A549 (cell line): ENCODE data around the gene DYNC1H1.

Experiments used
- CBX2 ChIP-seq: fragments of 200-600 bp; sonication (generic); IDR thresholded peaks from 2 replicates; pipeline ENCODE4 v1.6.1; 2016; ENCODE audit warnings: low read depth, mild to moderate bottlenecking, borderline replicate concordance
- HOXB13 ChIP-seq: fragments of 250-450 bp; sonication (Bioruptor Pico); IDR thresholded peaks from 2 replicates; pipeline ENCODE4 v1.5.0; 2020; ENCODE audit warnings: low read depth, mild to moderate bottlenecking, moderate library complexity
- JUN ChIP-seq, 2 experiments: fragments of >200 bp; sonication (Bioruptor Twin); formaldehyde crosslinking; IDR thresholded peaks; 2 replicates in 1 of 2; 3 replicates in 1 of 2; pipeline ENCODE4 v1.6.1; 2016 to 2017
- MYC ChIP-seq: IDR thresholded peaks from 2 replicates; pipeline ENCODE4 v1.6.1; 2012; ENCODE audit warnings: mild to moderate bottlenecking, inconsistent platforms, low read length, improper control_type of control experiment, borderline replicate concordance
- POLR2A ChIP-seq: IDR thresholded peaks from 2 replicates; pipeline ENCODE4 v1.6.1; 2012; ENCODE audit warnings: mild to moderate bottlenecking, low read length
- POLR2AphosphoS2 ChIP-seq: conservative IDR thresholded peaks from 2 replicates; pipeline ENCODE4 v1.6.1; 2012; ENCODE audit warnings: low read length, improper control_type of control experiment, inconsistent platforms
- TF ChIP-seq, protein P1 (sequence below): fragments of 150-350 bp; IDR thresholded peaks from 2 replicates; pipeline ENCODE4 v1.6.1; 2014; ENCODE audit warnings: low read depth, mild to moderate bottlenecking, low read length
- TF ChIP-seq, protein P2 (sequence below): IDR thresholded peaks from 2 replicates; pipeline ENCODE4 v1.6.1; 2012
- TF ChIP-seq, protein P3 (sequence below): fragments of >200 bp; sonication (Bioruptor Twin); formaldehyde crosslinking; IDR thresholded peaks from 3 replicates; pipeline ENCODE4 v1.5.1; 2016

DNA sequence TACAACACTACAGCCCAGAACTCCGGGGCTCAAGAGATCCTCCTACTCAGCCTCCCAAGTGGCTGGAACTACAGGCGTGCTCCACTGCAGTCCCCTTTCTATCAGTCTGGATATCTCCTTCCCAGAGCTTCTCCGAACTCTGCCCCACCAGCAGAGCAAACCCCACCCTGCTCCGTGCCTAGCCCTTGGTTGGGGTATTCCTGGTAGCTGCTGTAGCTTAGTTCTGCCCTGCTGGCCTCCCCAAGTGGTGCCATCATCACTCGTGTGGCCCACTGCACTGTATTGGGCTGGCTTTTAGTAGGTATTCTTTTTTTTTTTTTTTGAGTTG, 113.0 kb downstream of the DYNC1H1 start:
- TF ChIP-seq POLR2A (no peak; the same call in 1 of the 2 replicates), JUN (IDR thresholded peaks at IDR 0.05) (no peak), CBX2 (no peak), POLR2AphosphoS2 (no peak), HOXB13 (no peak), MYC (no peak)
- TF ChIP-seq, protein P1, sequence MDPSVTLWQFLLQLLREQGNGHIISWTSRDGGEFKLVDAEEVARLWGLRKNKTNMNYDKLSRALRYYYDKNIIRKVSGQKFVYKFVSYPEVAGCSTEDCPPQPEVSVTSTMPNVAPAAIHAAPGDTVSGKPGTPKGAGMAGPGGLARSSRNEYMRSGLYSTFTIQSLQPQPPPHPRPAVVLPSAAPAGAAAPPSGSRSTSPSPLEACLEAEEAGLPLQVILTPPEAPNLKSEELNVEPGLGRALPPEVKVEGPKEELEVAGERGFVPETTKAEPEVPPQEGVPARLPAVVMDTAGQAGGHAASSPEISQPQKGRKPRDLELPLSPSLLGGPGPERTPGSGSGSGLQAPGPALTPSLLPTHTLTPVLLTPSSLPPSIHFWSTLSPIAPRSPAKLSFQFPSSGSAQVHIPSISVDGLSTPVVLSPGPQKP = no peak
- TF ChIP-seq, protein P2, sequence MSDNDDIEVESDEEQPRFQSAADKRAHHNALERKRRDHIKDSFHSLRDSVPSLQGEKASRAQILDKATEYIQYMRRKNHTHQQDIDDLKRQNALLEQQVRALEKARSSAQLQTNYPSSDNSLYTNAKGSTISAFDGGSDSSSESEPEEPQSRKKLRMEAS = no peak
- TF ChIP-seq, protein P3, sequence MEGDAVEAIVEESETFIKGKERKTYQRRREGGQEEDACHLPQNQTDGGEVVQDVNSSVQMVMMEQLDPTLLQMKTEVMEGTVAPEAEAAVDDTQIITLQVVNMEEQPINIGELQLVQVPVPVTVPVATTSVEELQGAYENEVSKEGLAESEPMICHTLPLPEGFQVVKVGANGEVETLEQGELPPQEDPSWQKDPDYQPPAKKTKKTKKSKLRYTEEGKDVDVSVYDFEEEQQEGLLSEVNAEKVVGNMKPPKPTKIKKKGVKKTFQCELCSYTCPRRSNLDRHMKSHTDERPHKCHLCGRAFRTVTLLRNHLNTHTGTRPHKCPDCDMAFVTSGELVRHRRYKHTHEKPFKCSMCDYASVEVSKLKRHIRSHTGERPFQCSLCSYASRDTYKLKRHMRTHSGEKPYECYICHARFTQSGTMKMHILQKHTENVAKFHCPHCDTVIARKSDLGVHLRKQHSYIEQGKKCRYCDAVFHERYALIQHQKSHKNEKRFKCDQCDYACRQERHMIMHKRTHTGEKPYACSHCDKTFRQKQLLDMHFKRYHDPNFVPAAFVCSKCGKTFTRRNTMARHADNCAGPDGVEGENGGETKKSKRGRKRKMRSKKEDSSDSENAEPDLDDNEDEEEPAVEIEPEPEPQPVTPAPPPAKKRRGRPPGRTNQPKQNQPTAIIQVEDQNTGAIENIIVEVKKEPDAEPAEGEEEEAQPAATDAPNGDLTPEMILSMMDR = no peak
